Gastroesophageal sphincter (tissue), 3 donors: Measurements from ENCODE around the gene IGF2R.

Experiments
- CTCF ChIP-seq, 4 experiments: fragments of 200-600 bp in 2 of 4; fragments of 450-650 bp in 2 of 4; sonication (generic) in 1 of 4; IDR thresholded peaks; one replicate each; pipeline ENCODE4 v1.5.1; 2017 to 2019; ENCODE audit warnings: antibody characterized with exemption in 4 of 4, mild to moderate bottlenecking in 2 of 4, moderate library complexity in 2 of 4
- POLR2AphosphoS5 ChIP-seq: sonication (generic); formaldehyde crosslinking; IDR thresholded peaks from one replicate; pipeline ENCODE4 v1.6.1; 2017; ENCODE audit warnings: antibody characterized with exemption

- no peak for TF ChIP-seq CTCF (IDR thresholded peaks at IDR 0.05)
- TF ChIP-seq POLR2AphosphoS5 = no peak
Observed at GRCh38 chr6:160160450-160160849, 191.6 kb downstream of the IGF2R start.
